Right atrium auricular region (tissue), 2 donors: ENCODE results near the gene LAYN. TPM values are rescaled to one million over a fixed set of nuclear protein-coding genes. Genes with fewer than 3 reads are reported as not detected.

Experiments used
- DNase-seq: peaks from one replicate; pipeline ENCODE4 v3.0.0-alpha.2; 2019; ENCODE audit warnings: low spot score
- H3K27ac ChIP-seq, 2 donors: fragments of 200-600 bp; sonication (generic); 1 replicate in 1 of 2; 2 replicates in 1 of 2; pipeline ENCODE4 v1.5.1; 2016 to 2019
- H3K27me3 ChIP-seq, 2 donors: fragments of 200-600 bp; sonication (generic); one replicate each; pipeline versions ENCODE4 v1.5.1 to v1.6.0; 2017 to 2019
- H3K36me3 ChIP-seq: fragments of 200-600 bp; sonication (generic); one replicate; pipeline ENCODE4 v1.5.1; 2016
- H3K4me1 ChIP-seq, 2 donors: fragments of 200-600 bp; sonication (generic); one replicate each; pipeline versions ENCODE4 v1.5.1 to v1.6.0; 2017 to 2019
- H3K4me3 ChIP-seq, 2 donors: fragments of 200-600 bp; sonication (generic); 1 replicate in 1 of 2; 2 replicates in 1 of 2; pipeline ENCODE4 v1.5.1; 2017 to 2019; ENCODE audit warnings: mild to moderate bottlenecking in 1 of 2, moderate library complexity in 1 of 2
- H3K9me3 ChIP-seq, 2 donors: fragments of 200-600 bp; sonication (generic); one replicate each; pipeline ENCODE4 v1.5.1; 2019
- total RNA-seq, 2 donors: library from RNA; depleted of rRNA; stranded (reverse); fragments of >200 nt; gene quantifications; one replicate each; pipeline ENCODE4 v1.1.0, GENCODE V29; 2016
- TF ChIP-seq, protein P1 (sequence below), 2 donors: fragments of 200-600 bp; sonication (generic); IDR thresholded peaks; one replicate each; pipeline ENCODE4 v1.5.1; 2019; ENCODE audit warnings: antibody characterized with exemption in 2 of 2

The LAYN gene
- total RNA-seq, 2 donors from 2014 or later = 5.9 to 12.3 TPM

- no peak overlapping the region for H3K27ac ChIP-seq
- H3K27me3 ChIP-seq = no peaks in the 10 kb centered on the region
- no peak for DNase-seq
- H3K4me3 ChIP-seq = no peak overlapping the region
- TF ChIP-seq, protein P1, sequence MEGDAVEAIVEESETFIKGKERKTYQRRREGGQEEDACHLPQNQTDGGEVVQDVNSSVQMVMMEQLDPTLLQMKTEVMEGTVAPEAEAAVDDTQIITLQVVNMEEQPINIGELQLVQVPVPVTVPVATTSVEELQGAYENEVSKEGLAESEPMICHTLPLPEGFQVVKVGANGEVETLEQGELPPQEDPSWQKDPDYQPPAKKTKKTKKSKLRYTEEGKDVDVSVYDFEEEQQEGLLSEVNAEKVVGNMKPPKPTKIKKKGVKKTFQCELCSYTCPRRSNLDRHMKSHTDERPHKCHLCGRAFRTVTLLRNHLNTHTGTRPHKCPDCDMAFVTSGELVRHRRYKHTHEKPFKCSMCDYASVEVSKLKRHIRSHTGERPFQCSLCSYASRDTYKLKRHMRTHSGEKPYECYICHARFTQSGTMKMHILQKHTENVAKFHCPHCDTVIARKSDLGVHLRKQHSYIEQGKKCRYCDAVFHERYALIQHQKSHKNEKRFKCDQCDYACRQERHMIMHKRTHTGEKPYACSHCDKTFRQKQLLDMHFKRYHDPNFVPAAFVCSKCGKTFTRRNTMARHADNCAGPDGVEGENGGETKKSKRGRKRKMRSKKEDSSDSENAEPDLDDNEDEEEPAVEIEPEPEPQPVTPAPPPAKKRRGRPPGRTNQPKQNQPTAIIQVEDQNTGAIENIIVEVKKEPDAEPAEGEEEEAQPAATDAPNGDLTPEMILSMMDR (IDR thresholded peaks at IDR 0.05) = no peak
- H3K4me1 ChIP-seq = peaks cover 0 to 34% of the 10 kb centered on the region in 2 donors
- H3K36me3 ChIP-seq = no peaks in the 10 kb centered on the region
- no peaks in the 10 kb centered on the region for H3K9me3 ChIP-seq
Observed at GRCh38 chr11:111571829-111572501, 31.4 kb downstream of the LAYN start.

DNA sequence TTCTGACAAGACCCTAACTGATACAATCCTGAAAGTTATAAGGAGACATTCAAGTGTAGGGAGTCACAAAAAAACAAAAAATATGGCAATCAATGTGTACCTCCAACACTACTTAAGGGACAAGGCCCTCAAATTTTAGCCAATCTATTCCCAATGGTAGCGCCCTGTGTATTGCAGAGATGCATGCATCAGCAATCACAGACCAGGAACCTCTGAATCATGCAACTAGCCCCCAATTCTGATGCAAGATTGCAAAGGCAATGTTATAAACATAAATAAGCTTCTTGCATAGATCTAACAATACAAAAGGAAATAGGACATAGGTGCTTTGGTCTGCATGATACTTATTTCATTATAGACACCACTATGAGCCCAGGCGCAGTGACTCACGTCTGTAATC lies 32.1 kb downstream of the LAYN start:
- no peak overlapping the region for H3K27ac ChIP-seq
- no peaks in the 10 kb centered on the region for H3K36me3 ChIP-seq
- no peaks in the 10 kb centered on the region for H3K27me3 ChIP-seq
- no peak for DNase-seq
- no peaks in the 10 kb centered on the region for H3K9me3 ChIP-seq
- H3K4me3 ChIP-seq = no peak overlapping the region
- peaks cover 0 to 34% of the 10 kb centered on the region in 2 donors for H3K4me1 ChIP-seq
- TF ChIP-seq, protein P1 (IDR thresholded peaks at IDR 0.05) = no peak

GRCh38 chr11:111573821-111574249 lies 33.3 kb downstream of the LAYN start:
- peak overlapping the region; percentile 38 to 54 for H3K27ac ChIP-seq
- H3K27me3 ChIP-seq = no peaks in the 10 kb centered on the region
- peaks cover 0 to 34% of the 10 kb centered on the region in 2 donors for H3K4me1 ChIP-seq
- no peak for DNase-seq
- H3K4me3 ChIP-seq = peak overlapping the region in 1 of 2 donors; percentile 30
- TF ChIP-seq, protein P1 (IDR thresholded peaks at IDR 0.05) = no peak
- no peaks in the 10 kb centered on the region for H3K36me3 ChIP-seq
- no peaks in the 10 kb centered on the region for H3K9me3 ChIP-seq

DNA sequence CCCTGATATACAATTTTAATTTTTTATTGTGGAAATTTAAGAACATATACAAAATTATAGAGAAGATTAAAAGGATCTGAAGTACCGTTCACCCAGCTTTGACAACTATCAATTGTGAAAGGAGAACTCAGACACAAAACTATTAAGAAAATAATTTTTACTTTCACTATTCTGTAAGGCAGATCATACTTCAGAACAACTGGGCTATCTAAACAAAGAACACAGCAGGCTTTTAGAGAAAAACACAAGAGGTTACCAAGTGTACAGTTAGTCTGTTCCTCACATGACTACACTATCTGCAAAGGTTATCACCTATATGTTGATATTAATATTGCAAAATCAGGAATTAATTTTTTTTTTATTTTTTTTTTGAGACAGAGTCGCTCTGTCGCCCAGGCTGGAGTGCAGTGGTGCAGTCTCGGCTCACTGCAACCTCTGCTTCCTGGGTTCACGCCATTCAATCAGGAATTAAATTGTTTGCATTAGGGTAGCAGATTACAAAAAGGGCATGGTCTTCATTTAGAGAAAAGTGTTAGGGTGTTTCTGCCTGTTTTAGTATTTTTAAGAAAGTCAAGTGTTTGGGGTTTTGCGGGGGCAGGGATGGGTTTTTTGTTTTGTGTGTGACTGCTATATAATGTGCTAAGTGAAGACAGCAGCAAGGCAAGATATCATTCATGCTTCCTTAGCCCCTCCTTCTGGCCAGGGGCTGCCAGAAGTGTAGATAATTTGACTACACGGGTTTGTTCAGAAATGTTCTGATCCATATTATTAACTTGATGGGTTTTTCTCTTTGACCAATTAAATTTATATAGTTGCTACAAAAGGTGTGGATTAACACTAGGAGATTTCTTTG lies 34.1 kb downstream of the LAYN start:
- TF ChIP-seq, protein P1 (IDR thresholded peaks at IDR 0.05) = no peak
- DNase-seq = no peak
- Histone ChIP-seq H3K27ac (peak overlapping the region; percentile 38 to 54), H3K9me3 (no peaks in the 10 kb centered on the region), H3K4me3 (peak overlapping the region in 1 of 2 donors; percentile 30), H3K36me3 (no peaks in the 10 kb centered on the region), H3K27me3 (no peaks in the 10 kb centered on the region), H3K4me1 (peaks cover 0 to 34% of the 10 kb centered on the region in 2 donors)

DNA sequence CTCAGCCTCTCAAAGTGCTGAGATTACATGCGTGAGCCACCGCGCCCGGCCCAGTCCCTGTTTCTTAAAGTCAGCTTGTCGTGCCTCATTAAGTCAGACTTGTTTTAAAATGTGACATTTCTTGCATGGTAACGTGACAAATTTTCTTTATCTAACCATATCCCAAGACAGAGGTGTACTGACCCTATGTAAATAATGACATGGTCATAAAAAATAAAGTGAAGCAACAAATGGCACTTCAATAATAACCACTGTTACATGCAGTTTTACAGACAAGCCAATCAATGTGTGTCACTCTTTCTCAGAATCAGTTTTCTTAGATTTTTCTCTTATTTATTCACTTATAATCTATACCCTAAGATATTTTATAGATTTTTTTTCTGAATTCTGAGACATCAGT lies 35.2 kb downstream of the LAYN start:
- H3K36me3 ChIP-seq = no peaks in the 10 kb centered on the region

More for the DNA sequence above, 35.2 kb downstream of the LAYN start:
- Histone ChIP-seq H3K27me3 (no peaks in the 10 kb centered on the region), H3K4me1 (peaks cover 0 to 34% of the 10 kb centered on the region in 2 donors), H3K4me3 (no peak overlapping the region), H3K9me3 (no peaks in the 10 kb centered on the region), H3K27ac (no peak overlapping the region)
- TF ChIP-seq, protein P1 (IDR thresholded peaks at IDR 0.05) = no peak
- no peak for DNase-seq
